SU-DHL-6 (cell line): ENCODE results near the gene NEB.

Experiments used
- EZH2phosphoT487 ChIP-seq: fragments of 200-600 bp; sonication (generic), shearing (Covaris generic); conservative IDR thresholded peaks from 2 replicates; pipeline ENCODE4 v1.6.1; 2018; ENCODE audit warnings: mild to moderate bottlenecking, antibody characterized with exemption, low read length, moderate library complexity, mixed read lengths
- TF ChIP-seq, protein P1 (sequence below): fragments of 200-600 bp; sonication (generic); IDR thresholded peaks from one replicate; pipeline ENCODE4 v1.5.1; 2017; ENCODE audit warnings: antibody characterized with exemption, mild to moderate bottlenecking, low read length, moderate library complexity; ENCODE audit not compliant: insufficient read depth, poor library complexity, severe bottlenecking

DNA sequence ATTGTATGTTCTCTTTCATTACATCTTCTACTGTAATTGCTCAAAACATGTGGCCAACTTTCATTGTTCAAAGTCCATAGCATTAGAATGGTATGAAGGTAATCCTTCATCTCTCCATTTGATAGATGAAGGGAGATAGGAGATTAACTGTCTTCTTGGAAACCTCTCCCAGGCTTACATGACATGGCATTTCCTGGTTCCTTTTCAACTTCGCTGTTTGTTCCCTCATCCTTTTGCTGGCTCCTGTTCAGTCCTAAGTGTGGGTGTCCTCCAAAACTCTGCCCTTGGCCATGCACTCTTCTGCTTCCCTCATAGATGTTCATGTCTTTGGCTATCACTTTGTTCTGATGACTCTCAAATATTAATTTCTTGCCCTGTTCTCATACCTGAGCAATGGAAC lies 13.8 kb downstream of the NEB start:
- TF ChIP-seq, protein P1, sequence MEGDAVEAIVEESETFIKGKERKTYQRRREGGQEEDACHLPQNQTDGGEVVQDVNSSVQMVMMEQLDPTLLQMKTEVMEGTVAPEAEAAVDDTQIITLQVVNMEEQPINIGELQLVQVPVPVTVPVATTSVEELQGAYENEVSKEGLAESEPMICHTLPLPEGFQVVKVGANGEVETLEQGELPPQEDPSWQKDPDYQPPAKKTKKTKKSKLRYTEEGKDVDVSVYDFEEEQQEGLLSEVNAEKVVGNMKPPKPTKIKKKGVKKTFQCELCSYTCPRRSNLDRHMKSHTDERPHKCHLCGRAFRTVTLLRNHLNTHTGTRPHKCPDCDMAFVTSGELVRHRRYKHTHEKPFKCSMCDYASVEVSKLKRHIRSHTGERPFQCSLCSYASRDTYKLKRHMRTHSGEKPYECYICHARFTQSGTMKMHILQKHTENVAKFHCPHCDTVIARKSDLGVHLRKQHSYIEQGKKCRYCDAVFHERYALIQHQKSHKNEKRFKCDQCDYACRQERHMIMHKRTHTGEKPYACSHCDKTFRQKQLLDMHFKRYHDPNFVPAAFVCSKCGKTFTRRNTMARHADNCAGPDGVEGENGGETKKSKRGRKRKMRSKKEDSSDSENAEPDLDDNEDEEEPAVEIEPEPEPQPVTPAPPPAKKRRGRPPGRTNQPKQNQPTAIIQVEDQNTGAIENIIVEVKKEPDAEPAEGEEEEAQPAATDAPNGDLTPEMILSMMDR: no peak
- no peak for TF ChIP-seq EZH2phosphoT487
